ENCODE measurements around the gene HMCN2.

The HMCN2 gene

DNA sequence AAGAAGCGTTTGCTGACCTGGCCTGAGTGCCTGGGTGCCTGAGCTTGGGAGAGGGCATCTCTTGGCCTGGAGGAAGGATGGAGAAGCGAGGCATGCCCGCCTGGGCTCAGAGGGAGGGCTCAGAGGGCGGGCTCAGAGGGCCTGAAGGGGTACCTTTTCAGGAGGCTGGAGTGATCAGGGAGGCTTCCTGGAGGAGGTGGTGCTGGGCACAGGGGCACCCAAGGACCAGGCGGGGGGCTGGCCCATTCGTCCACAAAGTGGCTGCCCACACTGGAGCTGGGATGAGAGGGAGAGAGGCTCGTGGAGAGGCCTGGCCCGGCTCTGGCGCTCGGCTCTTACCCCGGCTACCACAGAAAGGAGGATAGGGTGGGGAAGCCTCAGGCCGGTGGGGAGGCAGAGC lies 212.0 kb downstream of the HMCN2 start:
- DNase-seq: no peak

DNA sequence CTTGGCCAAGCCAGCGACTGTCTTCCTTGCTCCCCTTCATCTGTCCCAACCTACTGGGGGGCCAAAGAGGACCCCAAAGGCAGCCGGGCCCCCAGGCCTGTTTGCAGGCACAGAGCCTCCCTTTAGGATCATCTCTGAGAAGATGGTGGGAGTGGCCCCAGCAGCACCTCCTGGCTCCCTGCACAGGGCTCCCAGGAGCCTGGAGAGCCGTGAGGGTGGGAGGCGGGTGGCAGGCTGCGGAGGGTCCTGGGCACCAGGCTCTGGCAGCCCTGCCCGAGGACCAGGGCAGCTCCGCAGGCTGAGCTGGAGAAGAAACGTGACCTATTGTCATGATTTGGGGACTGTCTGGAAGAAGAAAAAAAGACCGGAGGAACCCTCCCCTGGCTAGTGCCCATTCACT lies 212.6 kb downstream of the HMCN2 start:
- DNase-seq: no peak

DNA sequence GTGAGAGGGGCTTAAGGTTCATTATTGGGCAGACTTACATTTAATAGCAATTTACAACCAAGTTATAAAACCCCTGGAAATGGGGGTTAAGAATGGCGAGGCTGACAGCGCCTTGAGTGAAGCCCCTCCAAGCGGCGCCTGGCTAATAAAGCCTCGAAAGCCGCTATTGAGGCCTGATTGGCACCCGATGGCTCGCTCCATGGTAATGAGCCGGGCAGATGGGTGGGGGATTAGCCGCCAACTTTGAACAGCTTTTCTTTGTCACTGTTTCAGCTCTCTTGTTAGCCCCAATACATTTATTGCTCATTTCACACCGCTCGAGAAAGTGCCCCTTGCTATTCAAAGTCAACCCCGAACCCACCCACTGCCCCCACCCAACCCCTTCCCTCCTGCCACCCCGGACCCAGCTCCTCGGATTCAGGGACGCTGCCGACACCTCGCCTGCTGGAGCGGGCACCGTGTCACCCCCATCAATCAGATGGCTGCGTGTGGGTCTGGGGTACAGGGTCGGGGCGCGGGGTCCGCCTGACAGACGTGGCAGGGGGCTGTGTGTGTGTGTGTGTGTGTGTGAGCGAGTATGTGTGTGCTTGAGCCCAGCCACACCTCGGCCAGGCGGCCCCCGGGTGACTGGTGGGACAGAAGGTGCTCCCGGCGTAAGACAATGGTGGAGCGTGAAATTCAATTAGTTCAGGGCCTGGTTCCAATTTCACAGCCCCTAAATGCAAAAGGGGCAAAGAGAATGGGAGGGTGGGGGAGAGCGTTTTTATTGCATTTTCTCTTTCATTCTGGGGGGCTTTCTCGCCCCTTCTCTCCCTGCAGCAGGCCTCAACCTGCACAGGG lies 213.4 kb downstream of the HMCN2 start:
- DNase-seq: no peak

DNA sequence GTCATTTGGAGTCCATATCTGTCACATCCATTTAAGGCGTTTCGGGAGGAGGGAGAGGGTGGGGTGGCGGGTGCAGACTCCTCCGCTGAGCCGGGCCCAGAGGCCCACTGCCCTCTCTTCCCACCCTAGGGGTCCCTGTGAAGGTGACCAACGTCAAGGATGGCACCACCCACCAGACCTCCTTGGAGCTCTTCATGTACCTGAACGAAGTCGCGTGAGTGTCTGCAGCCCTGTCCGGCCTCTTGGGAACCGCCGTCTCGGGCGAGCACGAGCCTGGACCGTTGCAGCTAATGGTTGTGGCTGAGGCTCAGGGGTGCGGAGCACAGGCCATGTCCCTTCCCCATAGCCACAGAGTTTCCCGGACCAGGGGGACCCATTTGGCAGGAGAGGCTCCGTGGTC lies 214.0 kb downstream of the HMCN2 start:
- no peak for DNase-seq

- no peak for DNase-seq
These were observed 215.1 kb downstream of the HMCN2 start for GRCh38 chr9:130480673-130481072.

DNA sequence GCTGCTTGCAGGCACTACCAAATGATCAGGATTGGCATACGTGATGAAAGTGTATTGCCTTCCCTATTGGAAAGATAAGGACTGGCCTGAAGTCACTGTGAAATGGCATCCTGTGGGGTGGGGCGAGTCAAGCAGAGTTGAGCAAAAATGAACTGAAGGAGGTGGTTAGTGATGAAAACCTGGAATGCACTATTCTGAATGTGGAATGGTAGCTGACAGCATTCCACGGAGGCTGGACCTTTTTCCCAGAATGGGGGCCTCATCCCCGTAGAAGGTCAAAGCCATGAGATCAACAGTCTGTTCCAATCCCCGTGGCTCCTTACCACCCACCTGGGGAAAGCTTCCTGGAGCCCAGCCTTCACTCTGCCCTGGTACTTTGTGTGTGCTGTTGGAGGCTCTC lies 216.9 kb downstream of the HMCN2 start:
- no peak for DNase-seq

GRCh38 chr9:130483371-130483971 lies 217.9 kb downstream of the HMCN2 start:
- no peak for DNase-seq
